ENCODE data around the gene FRMD5.

- no peak for TF ChIP-seq CTCF (IDR thresholded peaks at IDR 0.05; ENCODE audit: low read length)
- no peak for TF ChIP-seq EZH2 (optimal IDR thresholded peaks at IDR 0.05; ENCODE audit: low read depth, low read length)
Observed at GRCh38 chr15:43895586-43895985, 299.5 kb downstream of the FRMD5 start.

Measured in MM.1S (cell line).